Mucosa of descending colon (tissue), 3 donors: Measurements from ENCODE around the gene MRTFB. TPM values are rescaled to one million over a fixed set of nuclear protein-coding genes. Genes with fewer than 3 reads are reported as not detected.

ENCODE experiments used
- ATAC-seq: fragments of 200-7000 bp; cut with Tn5 transposase; one replicate; pipeline ENCODE4 v1.9.1; 2020; ENCODE audit warnings: mild to moderate bottlenecking, moderate library complexity
- DNase-seq, 3 donors: peaks; one replicate each; pipeline ENCODE4 v3.0.0-alpha.2; 2020
- H3K36me3 ChIP-seq: fragments of 200-600 bp; one replicate; pipeline ENCODE4 v1.8.0; 2021; ENCODE audit warnings: low read depth, mild to moderate bottlenecking
- H3K4me1 ChIP-seq: fragments of 200-600 bp; one replicate; pipeline ENCODE4 v1.8.0; 2021; ENCODE audit warnings: low read depth, mild to moderate bottlenecking
- H3K4me3 ChIP-seq: fragments of 200-600 bp; one replicate; pipeline ENCODE4 v1.8.0; 2021; ENCODE audit warnings: mild to moderate bottlenecking
- H3K9me3 ChIP-seq: fragments of 200-600 bp; one replicate; pipeline ENCODE4 v1.8.0; 2021; ENCODE audit warnings: mild to moderate bottlenecking
- CTCF ChIP-seq: fragments of 200-600 bp; IDR thresholded peaks from one replicate; pipeline ENCODE4 v1.8.0; 2022; ENCODE audit warnings: antibody characterized with exemption, mild to moderate bottlenecking
- intact Hi-C, 2 donors: fragments of 100-400 bp; cut with DNase I in 1 of 2; cut with micrococcal nuclease in 1 of 2; formaldehyde crosslinking; loops; one replicate each; pipeline versions ENCODE4 v1.11.0 to v1.11.1; 2022; cut with DNase I, micrococcal nuclease
- total RNA-seq, 3 donors: library from RNA; stranded (reverse); fragmentation: NEBNext Ultra II Directional in 2 of 3; extraction: Animal tissue kit (Norgen Biotek cat#: 25700) in 2 of 3; gene quantifications; one replicate each; pipeline versions ENCODE4 v1.2.1 to v1.2.4, GENCODE V29; 2021 to 2023
- donor health status: DM: no; HTN: no; CAD: no; lungs with moderate emphysema.
- donor health status: DM: no; HTN: no; CAD: no.
- donor health status: DM: no; HTN: yes; CAD: no.

MRTFB gene
- total RNA-seq, 3 donors from 2014 or later = 40.0 to 49.9 (median 40.0) TPM

GRCh38 chr16:14263011-14263410 lies 191.9 kb downstream of the MRTFB start:
- TF ChIP-seq CTCF = no peak
- Histone ChIP-seq H3K9me3 (no peaks in the 10 kb centered on the region), H3K4me3 (no peak overlapping the region), H3K4me1 (no peaks in the 10 kb centered on the region), H3K36me3 (peaks cover 11% of the 10 kb centered on the region)
- DNase-seq (no peak), ATAC-seq (no peak)
- intact Hi-C loops = no loop called here

GRCh38 chr16:14263769-14264168 lies 192.7 kb downstream of the MRTFB start:
- intact Hi-C loops = no loop called here
- Histone ChIP-seq H3K4me1 (no peaks in the 10 kb centered on the region), H3K4me3 (no peak overlapping the region), H3K36me3 (peaks cover 11% of the 10 kb centered on the region), H3K9me3 (no peaks in the 10 kb centered on the region)
- TF ChIP-seq CTCF = no peak
- no peak for ATAC-seq
- no peak for DNase-seq

GRCh38 chr16:14264327-14264943 lies 193.3 kb downstream of the MRTFB start:
- H3K4me3 ChIP-seq = no peak overlapping the region
- H3K4me1 ChIP-seq = no peaks in the 10 kb centered on the region
- intact Hi-C loops = no loop called here
- no peak for TF ChIP-seq CTCF
- peaks cover 9% of the 10 kb centered on the region for H3K36me3 ChIP-seq
- ATAC-seq (no peak), DNase-seq (no peak)
- H3K9me3 ChIP-seq = no peaks in the 10 kb centered on the region

GRCh38 chr16:14268073-14268472 lies 197.0 kb downstream of the MRTFB start:
- TF ChIP-seq CTCF = no peak
- Histone ChIP-seq H3K36me3 (no peaks in the 10 kb centered on the region), H3K4me1 (no peaks in the 10 kb centered on the region), H3K9me3 (peaks cover 3% of the 10 kb centered on the region), H3K4me3 (no peak overlapping the region)
- intact Hi-C loops = no loop called here
- DNase-seq (no peak), ATAC-seq (no peak)

- H3K4me1 ChIP-seq = no peaks in the 10 kb centered on the region
- DNase-seq = no peak
- intact Hi-C loops = no loop called here
- ATAC-seq = no peak
- H3K9me3 ChIP-seq = no peaks in the 10 kb centered on the region
- no peaks in the 10 kb centered on the region for H3K36me3 ChIP-seq
- no peak overlapping the region for H3K4me3 ChIP-seq
- no peak for TF ChIP-seq CTCF
Observed at GRCh38 chr16:14275934-14276333, 204.8 kb downstream of the MRTFB start.

GRCh38 chr16:14278749-14279148 lies 207.6 kb downstream of the MRTFB start:
- H3K9me3 ChIP-seq = no peaks in the 10 kb centered on the region
- H3K4me1 ChIP-seq = no peaks in the 10 kb centered on the region
- no peak for DNase-seq
- no peak overlapping the region for H3K4me3 ChIP-seq
- H3K36me3 ChIP-seq = no peaks in the 10 kb centered on the region
- ATAC-seq = no peak
- intact Hi-C loops = no loop called here
- no peak for TF ChIP-seq CTCF
